GM21825 (cell line): ENCODE measurements around the gene IBTK.
A peak's percentile ranks its signal among the peaks of the same experiment; 100 is the strongest.
"Not testable (repeated sequence)": the region's sequence is repeated elsewhere in the genome, so short reads cannot be mapped to it uniquely, and the experiment has no call there.

ENCODE experiments used
- ATAC-seq: cut with Tn5 transposase; IDR thresholded peaks from one replicate; pipeline ENCODE4 v1.9.1; 2021; ENCODE audit warnings: mild to moderate bottlenecking, moderate library complexity; ENCODE audit not compliant: unreplicated experiment

IBTK gene

GRCh38 chr6:82247505-82248272 is at the start of gene IBTK:
Gene IBTK, minus strand, starts transcription at chr6:82247744. Its CDS starts 7,258 bp downstream, at chr6:82240486.
- peak; percentile 87 for ATAC-seq

GRCh38 chr6:82283771-82284410 is 36.3 kb upstream of the IBTK start:
- ATAC-seq: no peak

GRCh38 chr6:82281550-82281949 is 34.0 kb upstream of the IBTK start:
- not testable (repeated sequence) for ATAC-seq

- ATAC-seq: no peak
Measured at GRCh38 chr6:82277686-82278085, 30.1 kb upstream of the IBTK start.

GRCh38 chr6:82275686-82276085 is 28.1 kb upstream of the IBTK start:
- ATAC-seq: no peak

- no peak for ATAC-seq
Measured at GRCh38 chr6:82273295-82273694, 25.8 kb upstream of the IBTK start.

GRCh38 chr6:82270881-82271635 is 23.5 kb upstream of the IBTK start:
- no peak for ATAC-seq

- no peak for ATAC-seq
Measured at GRCh38 chr6:82268301-82268846, 20.8 kb upstream of the IBTK start.

GRCh38 chr6:82264824-82265223 is 17.3 kb upstream of the IBTK start:
- ATAC-seq: no peak

GRCh38 chr6:82264321-82264720 is 16.8 kb upstream of the IBTK start:
- no peak for ATAC-seq

- no peak for ATAC-seq
Measured at GRCh38 chr6:82263916-82264315, 16.4 kb upstream of the IBTK start.

GRCh38 chr6:82260997-82261732 is 13.6 kb upstream of the IBTK start:
- no peak for ATAC-seq

- no peak for ATAC-seq
Measured at GRCh38 chr6:82259389-82259788, 11.8 kb upstream of the IBTK start.

- ATAC-seq: no peak
Measured at GRCh38 chr6:82257088-82257774, 9.7 kb upstream of the IBTK start.

- ATAC-seq: not testable (repeated sequence)
Measured at GRCh38 chr6:82254722-82255121, 7.2 kb upstream of the IBTK start.

GRCh38 chr6:82251942-82252341 is 4.4 kb upstream of the IBTK start:
- ATAC-seq: no peak

- ATAC-seq: no peak
Measured at GRCh38 chr6:82249381-82250253, 2.1 kb upstream of the IBTK start.

- peak; percentile 56 for ATAC-seq
Measured at GRCh38 chr6:82248273-82248735, 760 bp upstream of the IBTK start.
